Kidney (tissue), 14 donors: ENCODE results near the gene SLCO3A1. TPM values are rescaled to one million over a fixed set of nuclear protein-coding genes. Genes with fewer than 3 reads are reported as not detected.

Experiments
- DNase-seq, 5 donors: peaks; one replicate each; pipeline ENCODE4 v3.0.0-alpha.2; 2013 to 2020
- FAIRE-seq: peaks from 2 replicates; lab custom pipeline; 2012; peaks lifted over from hg19 to GRCh38; lab: Jason Lieb, UNC
- H3K27ac ChIP-seq, 2 donors: one replicate each; pipeline ENCODE4 v1.7.0; 2013; ENCODE audit warnings: low read depth in 2 of 2, low read length in 2 of 2, inconsistent platforms in 1 of 2
- H3K27me3 ChIP-seq: one replicate; pipeline ENCODE4 v1.7.1; 2013; ENCODE audit warnings: low read length, inconsistent platforms; ENCODE audit not compliant: control insufficient read depth, insufficient read depth
- H3K36me3 ChIP-seq, 3 donors: one replicate each; pipeline versions ENCODE4 v1.7.0 to v1.7.1; 2013; ENCODE audit warnings: low read length in 3 of 3, control low read depth in 1 of 3, inconsistent platforms in 1 of 3; ENCODE audit not compliant: insufficient read depth in 3 of 3, control insufficient read depth in 2 of 3
- H3K4me1 ChIP-seq, 3 donors: one replicate each; pipeline versions ENCODE4 v1.7.0 to v1.7.1; 2013; ENCODE audit warnings: low read length in 3 of 3, inconsistent platforms in 1 of 3, low read depth in 1 of 3; ENCODE audit not compliant: control insufficient read depth in 2 of 3, insufficient read depth in 2 of 3
- H3K4me3 ChIP-seq, 3 donors: one replicate each; pipeline versions ENCODE4 v1.7.0 to v1.8.1; 2013; ENCODE audit warnings: low read length in 3 of 3, control low read depth in 1 of 3, inconsistent platforms in 1 of 3
- H3K9ac ChIP-seq, 3 donors: one replicate each; pipeline versions ENCODE4 v1.7.0 to v1.7.1; 2013; ENCODE audit warnings: low read length in 3 of 3, control low read depth in 1 of 3, inconsistent platforms in 1 of 3
- H3K9me3 ChIP-seq, 3 donors: one replicate each; pipeline versions ENCODE4 v1.7.0 to v1.7.1; 2013; ENCODE audit warnings: low read length in 3 of 3, control low read depth in 1 of 3, inconsistent platforms in 1 of 3; ENCODE audit not compliant: control insufficient read depth in 2 of 3, insufficient read depth in 1 of 3
- intact Hi-C: fragments of 100-400 bp; cut with DNase I; formaldehyde crosslinking; loops from one replicate; pipeline ENCODE4 v1.11.1; 2022
- polyA plus RNA-seq: library from polyadenylated mRNA; stranded (reverse); fragments of 350-450 nt; fragmentation: Illumina TruSeq; extraction: RNeasy Lipid Tissue Mini Kit (QIAGEN cat#74804); gene quantifications from one replicate; pipeline ENCODE4 v1.2.3, GENCODE V29; 2014; ENCODE audit warnings: low read depth, low replicate concordance; ENCODE audit not compliant: insufficient read depth
- total RNA-seq: library from RNA; stranded (reverse); fragmentation: NEBNext Ultra II Directional; extraction: Animal tissue kit (Norgen Biotek cat#: 25700); gene quantifications from one replicate; pipeline ENCODE4 v1.2.1, GENCODE V29; 2021
- TF ChIP-seq, protein P1 (sequence below): IDR thresholded peaks from 3 replicates; pipeline ENCODE4 v1.5.1; 2012; ENCODE audit warnings: mild to moderate bottlenecking, moderate library complexity, borderline replicate concordance; ENCODE audit not compliant: insufficient read depth; ENCODE audit errors: extremely low read depth
- donor health status: control.
- donor health status: control.
- donor health status: control.
- donor health status: control.
- donor health status: control.
- donor health status: DM: yes; HTN: yes; CAD: no.
- donor health status: Normal renal cell carcinoma (clear cell type).

SLCO3A1 gene
- total and polyA plus RNA-seq, 2 donors from 2014 or later, result 12.8 to 59.4 TPM

DNA sequence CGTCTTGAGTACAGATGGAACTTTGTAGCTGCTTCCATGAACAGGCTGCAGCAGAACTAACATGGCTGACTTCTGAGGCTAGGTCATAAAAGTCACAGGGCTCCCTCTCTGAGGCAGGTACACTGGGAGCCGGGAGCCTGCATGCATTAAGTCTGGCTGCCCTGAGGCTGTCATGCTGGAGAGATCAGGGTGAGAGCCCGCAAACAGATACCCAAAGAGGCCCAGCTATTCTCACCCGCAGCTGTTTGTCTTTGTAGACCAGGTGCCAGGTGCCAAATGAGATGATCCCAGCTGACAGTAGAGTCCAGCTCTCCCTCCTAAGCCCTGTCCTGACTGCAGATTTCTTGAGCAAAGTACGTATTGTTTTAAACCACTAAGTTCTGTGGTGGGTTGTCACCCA lies 8.6 kb upstream of the SLCO3A1 start:
- no peaks in the 10 kb centered on the region for H3K4me1 ChIP-seq
- DNase-seq (no peak), FAIRE-seq (no peak)
- H3K27ac ChIP-seq, result no peak overlapping the region
- intact Hi-C loops, result no loop called here
- H3K4me3 ChIP-seq, result no peak overlapping the region
- TF ChIP-seq, protein P1, sequence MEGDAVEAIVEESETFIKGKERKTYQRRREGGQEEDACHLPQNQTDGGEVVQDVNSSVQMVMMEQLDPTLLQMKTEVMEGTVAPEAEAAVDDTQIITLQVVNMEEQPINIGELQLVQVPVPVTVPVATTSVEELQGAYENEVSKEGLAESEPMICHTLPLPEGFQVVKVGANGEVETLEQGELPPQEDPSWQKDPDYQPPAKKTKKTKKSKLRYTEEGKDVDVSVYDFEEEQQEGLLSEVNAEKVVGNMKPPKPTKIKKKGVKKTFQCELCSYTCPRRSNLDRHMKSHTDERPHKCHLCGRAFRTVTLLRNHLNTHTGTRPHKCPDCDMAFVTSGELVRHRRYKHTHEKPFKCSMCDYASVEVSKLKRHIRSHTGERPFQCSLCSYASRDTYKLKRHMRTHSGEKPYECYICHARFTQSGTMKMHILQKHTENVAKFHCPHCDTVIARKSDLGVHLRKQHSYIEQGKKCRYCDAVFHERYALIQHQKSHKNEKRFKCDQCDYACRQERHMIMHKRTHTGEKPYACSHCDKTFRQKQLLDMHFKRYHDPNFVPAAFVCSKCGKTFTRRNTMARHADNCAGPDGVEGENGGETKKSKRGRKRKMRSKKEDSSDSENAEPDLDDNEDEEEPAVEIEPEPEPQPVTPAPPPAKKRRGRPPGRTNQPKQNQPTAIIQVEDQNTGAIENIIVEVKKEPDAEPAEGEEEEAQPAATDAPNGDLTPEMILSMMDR, result no peak
- H3K9ac ChIP-seq, result no peak overlapping the region
- H3K36me3 ChIP-seq, result no peaks in the 10 kb centered on the region
- peaks cover 0 to 6% (median 0%) of the 10 kb centered on the region in 3 donors for H3K9me3 ChIP-seq
- no peaks in the 10 kb centered on the region for H3K27me3 ChIP-seq

DNA sequence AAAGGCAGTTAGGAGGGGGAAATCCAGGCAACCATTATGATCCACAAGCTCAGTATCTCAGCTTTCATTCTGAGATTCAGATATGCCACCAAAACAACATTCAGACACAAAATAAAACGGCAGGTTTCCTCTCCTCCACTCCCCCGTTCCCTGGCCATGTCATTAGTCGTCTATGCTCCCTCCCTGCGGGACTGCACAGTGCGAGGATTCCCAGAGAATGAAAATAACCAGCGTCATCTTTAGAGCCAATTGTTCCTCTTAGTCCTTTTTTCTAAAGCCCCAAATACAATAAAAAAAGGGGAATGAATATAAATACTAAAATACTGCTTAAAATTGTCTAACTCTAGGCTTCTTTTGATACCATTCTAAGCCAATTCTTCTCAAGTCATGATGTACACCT lies 7.8 kb upstream of the SLCO3A1 start:
- intact Hi-C loops, result no loop called here
- H3K4me1 ChIP-seq, result no peaks in the 10 kb centered on the region
- DNase-seq (no peak), FAIRE-seq (no peak)
- H3K9me3 ChIP-seq, result peaks cover 0 to 6% (median 0%) of the 10 kb centered on the region in 3 donors
- no peaks in the 10 kb centered on the region for H3K36me3 ChIP-seq
- H3K4me3 ChIP-seq, result no peak overlapping the region
- no peak overlapping the region for H3K27ac ChIP-seq
- TF ChIP-seq, protein P1, result no peak
- no peaks in the 10 kb centered on the region for H3K27me3 ChIP-seq
- no peak overlapping the region for H3K9ac ChIP-seq

DNA sequence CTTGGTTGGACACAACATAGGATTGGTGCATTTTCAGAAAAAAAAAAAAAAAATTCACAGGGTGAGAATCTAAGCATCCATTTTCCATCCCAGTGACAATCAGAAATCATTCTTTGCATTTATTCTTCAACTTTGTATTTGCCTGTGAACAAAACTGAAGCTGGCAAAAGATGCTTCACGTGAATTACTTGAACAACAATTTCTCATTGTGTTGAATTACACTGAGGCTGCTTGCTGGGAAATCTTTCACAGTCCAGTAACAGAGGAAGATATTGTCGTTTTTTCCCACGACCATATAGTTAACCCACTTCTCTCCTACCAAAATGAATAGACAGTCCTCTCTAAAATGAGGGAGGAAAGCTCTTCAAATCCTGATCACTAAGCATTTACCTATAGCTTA lies 4.3 kb upstream of the SLCO3A1 start:
- FAIRE-seq, result no peak
- H3K27me3 ChIP-seq, result no peaks in the 10 kb centered on the region
- TF ChIP-seq, protein P1, result no peak
- H3K9ac ChIP-seq, result no peak overlapping the region
- H3K4me1 ChIP-seq, result peaks cover 0 to 6% (median 0%) of the 10 kb centered on the region in 3 donors
- DNase-seq, result no peak
- H3K27ac ChIP-seq, result no peak overlapping the region
- intact Hi-C loops, result no loop called here
- H3K36me3 ChIP-seq, result no peaks in the 10 kb centered on the region
- no peaks in the 10 kb centered on the region for H3K9me3 ChIP-seq
- no peak overlapping the region for H3K4me3 ChIP-seq

DNA sequence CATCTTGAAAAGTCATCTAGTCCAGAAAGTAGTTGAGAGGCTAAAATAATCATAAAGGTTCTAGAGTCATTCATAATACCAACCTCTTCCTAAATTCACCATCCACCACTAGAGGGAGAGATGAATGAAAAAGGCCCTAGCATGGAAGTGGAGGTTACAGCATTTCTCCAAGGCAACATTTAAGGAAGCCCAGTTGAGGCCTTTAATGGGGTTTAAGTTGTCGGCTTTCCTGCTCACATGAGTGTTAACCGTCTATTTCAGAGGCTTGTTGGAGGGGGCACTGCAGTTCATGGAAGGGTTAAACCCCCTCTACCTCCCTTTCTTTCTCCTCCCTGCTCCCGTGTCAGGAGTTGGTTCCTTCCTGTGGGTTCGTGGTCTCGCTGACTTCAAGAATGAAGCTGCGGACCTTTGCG lies 3.8 kb upstream of the SLCO3A1 start:
- TF ChIP-seq, protein P1, result peak; percentile 18
- DNase-seq, result peak in 2 of 5 donors; percentile 48 to 62
- FAIRE-seq, result no peak
- no peaks in the 10 kb centered on the region for H3K9me3 ChIP-seq
- no peak overlapping the region for H3K27ac ChIP-seq
- no peaks in the 10 kb centered on the region for H3K36me3 ChIP-seq
- H3K9ac ChIP-seq, result no peak overlapping the region
- no peak overlapping the region for H3K4me3 ChIP-seq
- intact Hi-C loops, result loop anchor here (10.0 kb wide), 2 partner anchors 135 to 225 kb away; no protein-coding TSS in a partner anchor
- no peaks in the 10 kb centered on the region for H3K27me3 ChIP-seq
- H3K4me1 ChIP-seq, result peaks cover 0 to 6% (median 0%) of the 10 kb centered on the region in 3 donors
